Mammary epithelial cell (primary cell): ENCODE data around the gene KATNAL2.

Experiments used
- CTCF ChIP-seq, 2 donors: IDR thresholded peaks in 1 of 2; conservative IDR thresholded peaks in 1 of 2; 2 replicates each; pipeline ENCODE4 v1.5.1; 2011 to 2012; ENCODE audit warnings: inconsistent platforms in 2 of 2, low read length in 2 of 2, mild to moderate bottlenecking in 2 of 2, control low read depth in 1 of 2, low read depth in 1 of 2; ENCODE audit not compliant: insufficient read depth in 1 of 2; ENCODE audit errors: extremely low read depth in 1 of 2
- EZH2 ChIP-seq: IDR thresholded peaks from 2 replicates; pipeline ENCODE4 v1.6.1; 2012; ENCODE audit warnings: low read length, inconsistent platforms, borderline replicate concordance

- TF ChIP-seq CTCF (conservative IDR thresholded peaks at IDR 0.05 in 1 of 2, IDR thresholded peaks at IDR 0.05 in 1 of 2; ENCODE audit: extremely low read depth in 1 of 2, insufficient read depth in 1 of 2, low read depth in 1 of 2, low read length in 2 of 2) (no peak), EZH2 (no peak)
These were observed 228.8 kb downstream of the KATNAL2 start for GRCh38 chr18:47146206-47146605.
